Measurements from ENCODE around the gene PAX6.

PAX6 gene

GRCh38 chr11:31786996-31787685 lies 24.0 kb downstream of the PAX6 start:
- Histone ChIP-seq H3K27me3 (ENCODE audit: control insufficient read depth in 5 of 5, insufficient read depth in 4 of 5, low read length in 5 of 5) (peaks cover 0 to 2% (median 0%) of the 10 kb centered on the region in 5 donors), H3K4me3 (ENCODE audit: low read depth in 1 of 5, low read length in 5 of 5) (no peak overlapping the region), H3K36me3 (ENCODE audit: control insufficient read depth in 5 of 5, insufficient read depth in 5 of 5, low read length in 5 of 5) (peaks cover 0 to 3% (median 0%) of the 10 kb centered on the region in 5 donors), H3K4me1 (ENCODE audit: control insufficient read depth in 5 of 5, insufficient read depth in 5 of 5, low read length in 5 of 5) (no peaks in the 10 kb centered on the region), H3K27ac (ENCODE audit: low read depth, low read length) (no peak overlapping the region), H3K9me3 (ENCODE audit: control insufficient read depth in 5 of 5, low read length in 5 of 5) (no peaks in the 10 kb centered on the region), H3K9ac (ENCODE audit: low read length in 5 of 5) (no peak overlapping the region)

DNA sequence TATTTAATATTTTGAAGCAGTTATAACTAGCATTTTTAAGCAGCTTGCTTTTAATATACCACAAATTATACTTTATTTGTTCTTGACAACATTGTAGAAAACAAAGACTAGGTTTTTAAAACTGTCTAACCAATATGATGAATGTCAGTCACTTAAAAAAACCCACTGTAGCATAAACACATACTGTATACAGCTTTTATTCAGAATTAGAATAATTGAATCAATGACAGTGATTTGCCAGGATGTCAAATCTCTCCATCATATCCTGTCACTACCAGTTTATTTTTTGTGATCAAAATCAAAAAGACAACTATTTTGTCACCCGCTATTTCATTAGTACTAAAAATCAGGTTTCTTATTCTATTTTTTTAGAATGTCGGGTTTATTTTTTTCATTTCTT lies 26.5 kb downstream of the PAX6 start:
- H3K9me3 ChIP-seq (ENCODE audit: control insufficient read depth in 5 of 5, low read length in 5 of 5), result no peaks in the 10 kb centered on the region
- no peak overlapping the region for H3K9ac ChIP-seq (ENCODE audit: low read length in 5 of 5)
- H3K4me1 ChIP-seq (ENCODE audit: control insufficient read depth in 5 of 5, insufficient read depth in 5 of 5, low read length in 5 of 5), result peaks cover 0 to 6% (median 0%) of the 10 kb centered on the region in 5 donors
- H3K27ac ChIP-seq (ENCODE audit: low read depth, low read length), result no peak overlapping the region
- H3K4me3 ChIP-seq (ENCODE audit: low read depth in 1 of 5, low read length in 5 of 5), result no peak overlapping the region
- H3K36me3 ChIP-seq (ENCODE audit: control insufficient read depth in 5 of 5, insufficient read depth in 5 of 5, low read length in 5 of 5), result peaks cover 0 to 3% (median 0%) of the 10 kb centered on the region in 5 donors
- H3K27me3 ChIP-seq (ENCODE audit: control insufficient read depth in 5 of 5, insufficient read depth in 4 of 5, low read length in 5 of 5), result no peaks in the 10 kb centered on the region

- Histone ChIP-seq H3K9ac (ENCODE audit: low read length in 5 of 5) (no peak overlapping the region), H3K4me1 (ENCODE audit: control insufficient read depth in 5 of 5, insufficient read depth in 5 of 5, low read length in 5 of 5) (peaks cover 0 to 6% (median 0%) of the 10 kb centered on the region in 5 donors), H3K27ac (ENCODE audit: low read depth, low read length) (no peak overlapping the region), H3K9me3 (ENCODE audit: control insufficient read depth in 5 of 5, low read length in 5 of 5) (no peaks in the 10 kb centered on the region), H3K4me3 (ENCODE audit: low read depth in 1 of 5, low read length in 5 of 5) (no peak overlapping the region), H3K27me3 (ENCODE audit: control insufficient read depth in 5 of 5, insufficient read depth in 4 of 5, low read length in 5 of 5) (no peaks in the 10 kb centered on the region), H3K36me3 (ENCODE audit: control insufficient read depth in 5 of 5, insufficient read depth in 5 of 5, low read length in 5 of 5) (peaks cover 0 to 3% (median 0%) of the 10 kb centered on the region in 5 donors)
These were observed 27.9 kb downstream of the PAX6 start for GRCh38 chr11:31783252-31783651.

DNA sequence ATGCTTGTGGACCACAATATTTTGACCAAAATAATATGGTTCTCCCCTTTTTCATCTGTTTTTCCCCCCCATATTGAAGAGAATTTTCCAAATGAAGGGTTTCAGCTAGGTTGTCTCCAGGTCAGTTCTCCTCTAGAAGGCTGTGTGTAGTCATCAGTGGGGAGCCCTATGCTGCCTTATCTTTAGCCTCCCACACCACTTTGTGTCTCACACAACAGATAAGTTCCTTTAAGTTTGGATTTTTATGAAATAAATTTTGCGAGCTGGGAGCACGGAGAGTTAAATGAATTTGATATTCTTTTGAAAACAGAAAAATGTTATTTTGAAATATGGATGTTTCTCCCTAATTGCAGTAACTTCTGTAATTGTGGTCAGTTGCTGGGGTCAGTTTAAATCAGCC lies 28.9 kb downstream of the PAX6 start:
- H3K9ac ChIP-seq (ENCODE audit: low read length in 5 of 5), result no peak overlapping the region
- no peak overlapping the region for H3K27ac ChIP-seq (ENCODE audit: low read depth, low read length)
- H3K4me3 ChIP-seq (ENCODE audit: low read depth in 1 of 5, low read length in 5 of 5), result no peak overlapping the region
- no peaks in the 10 kb centered on the region for H3K27me3 ChIP-seq (ENCODE audit: control insufficient read depth in 5 of 5, insufficient read depth in 4 of 5, low read length in 5 of 5)
- H3K4me1 ChIP-seq (ENCODE audit: control insufficient read depth in 5 of 5, insufficient read depth in 5 of 5, low read length in 5 of 5), result peaks cover 0 to 6% (median 0%) of the 10 kb centered on the region in 5 donors
- H3K9me3 ChIP-seq (ENCODE audit: control insufficient read depth in 5 of 5, low read length in 5 of 5), result no peaks in the 10 kb centered on the region
- peaks cover 0 to 3% (median 0%) of the 10 kb centered on the region in 5 donors for H3K36me3 ChIP-seq (ENCODE audit: control insufficient read depth in 5 of 5, insufficient read depth in 5 of 5, low read length in 5 of 5)

GRCh38 chr11:31780480-31780971 lies 30.6 kb downstream of the PAX6 start:
- Histone ChIP-seq H3K9ac (ENCODE audit: low read length in 5 of 5) (no peak overlapping the region), H3K36me3 (ENCODE audit: control insufficient read depth in 5 of 5, insufficient read depth in 5 of 5, low read length in 5 of 5) (no peaks in the 10 kb centered on the region), H3K27ac (ENCODE audit: low read depth, low read length) (no peak overlapping the region), H3K4me3 (ENCODE audit: low read depth in 1 of 5, low read length in 5 of 5) (no peak overlapping the region), H3K4me1 (ENCODE audit: control insufficient read depth in 5 of 5, insufficient read depth in 5 of 5, low read length in 5 of 5) (peaks cover 0 to 12% (median 6%) of the 10 kb centered on the region in 5 donors), H3K9me3 (ENCODE audit: control insufficient read depth in 5 of 5, low read length in 5 of 5) (no peaks in the 10 kb centered on the region), H3K27me3 (ENCODE audit: control insufficient read depth in 5 of 5, insufficient read depth in 4 of 5, low read length in 5 of 5) (no peaks in the 10 kb centered on the region)

- peaks cover 0 to 12% (median 6%) of the 10 kb centered on the region in 5 donors for H3K4me1 ChIP-seq (ENCODE audit: control insufficient read depth in 5 of 5, insufficient read depth in 5 of 5, low read length in 5 of 5)
- no peaks in the 10 kb centered on the region for H3K27me3 ChIP-seq (ENCODE audit: control insufficient read depth in 5 of 5, insufficient read depth in 4 of 5, low read length in 5 of 5)
- no peak overlapping the region for H3K9ac ChIP-seq (ENCODE audit: low read length in 5 of 5)
- no peaks in the 10 kb centered on the region for H3K36me3 ChIP-seq (ENCODE audit: control insufficient read depth in 5 of 5, insufficient read depth in 5 of 5, low read length in 5 of 5)
- no peak overlapping the region for H3K4me3 ChIP-seq (ENCODE audit: low read depth in 1 of 5, low read length in 5 of 5)
- H3K9me3 ChIP-seq (ENCODE audit: control insufficient read depth in 5 of 5, low read length in 5 of 5), result no peaks in the 10 kb centered on the region
- H3K27ac ChIP-seq (ENCODE audit: low read depth, low read length), result no peak overlapping the region
These were observed 31.0 kb downstream of the PAX6 start for GRCh38 chr11:31780078-31780477.

GRCh38 chr11:31779374-31779791 lies 31.7 kb downstream of the PAX6 start:
- H3K4me3 ChIP-seq (ENCODE audit: low read depth in 1 of 5, low read length in 5 of 5), result no peak overlapping the region
- H3K9me3 ChIP-seq (ENCODE audit: control insufficient read depth in 5 of 5, low read length in 5 of 5), result no peaks in the 10 kb centered on the region
- H3K27me3 ChIP-seq (ENCODE audit: control insufficient read depth in 5 of 5, insufficient read depth in 4 of 5, low read length in 5 of 5), result no peaks in the 10 kb centered on the region
- H3K27ac ChIP-seq (ENCODE audit: low read depth, low read length), result no peak overlapping the region
- H3K9ac ChIP-seq (ENCODE audit: low read length in 5 of 5), result no peak overlapping the region
- peaks cover 0 to 12% (median 6%) of the 10 kb centered on the region in 5 donors for H3K4me1 ChIP-seq (ENCODE audit: control insufficient read depth in 5 of 5, insufficient read depth in 5 of 5, low read length in 5 of 5)
- no peaks in the 10 kb centered on the region for H3K36me3 ChIP-seq (ENCODE audit: control insufficient read depth in 5 of 5, insufficient read depth in 5 of 5, low read length in 5 of 5)

DNA sequence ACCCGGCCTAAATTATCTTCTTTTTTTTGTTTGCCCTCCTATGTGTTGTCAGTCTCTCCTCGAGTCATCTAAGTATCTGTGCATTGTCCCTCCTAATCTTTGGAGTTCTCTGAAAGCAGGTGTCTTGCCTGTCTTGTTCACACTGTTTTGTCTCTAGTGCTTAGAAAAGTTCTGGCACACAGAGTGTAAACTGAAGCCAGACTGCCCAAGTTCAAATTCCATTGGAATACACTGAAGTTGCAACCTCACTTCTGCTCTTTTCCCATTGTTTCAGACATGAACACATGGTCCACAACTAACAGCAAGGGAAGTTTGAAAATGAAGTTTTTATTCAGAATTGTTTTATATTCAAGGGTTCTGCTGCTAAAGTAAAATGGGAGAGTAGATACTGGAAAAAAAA lies 38.7 kb downstream of the PAX6 start:
- Histone ChIP-seq H3K27me3 (ENCODE audit: control insufficient read depth in 5 of 5, insufficient read depth in 4 of 5, low read length in 5 of 5) (no peaks in the 10 kb centered on the region), H3K9ac (ENCODE audit: low read length in 5 of 5) (no peak overlapping the region), H3K4me3 (ENCODE audit: low read depth in 1 of 5, low read length in 5 of 5) (no peak overlapping the region), H3K4me1 (ENCODE audit: control insufficient read depth in 5 of 5, insufficient read depth in 5 of 5, low read length in 5 of 5) (peaks cover 0 to 6% (median 4%) of the 10 kb centered on the region in 5 donors), H3K36me3 (ENCODE audit: control insufficient read depth in 5 of 5, insufficient read depth in 5 of 5, low read length in 5 of 5) (no peaks in the 10 kb centered on the region), H3K9me3 (ENCODE audit: control insufficient read depth in 5 of 5, low read length in 5 of 5) (no peaks in the 10 kb centered on the region), H3K27ac (ENCODE audit: low read depth, low read length) (no peak overlapping the region)

DNA sequence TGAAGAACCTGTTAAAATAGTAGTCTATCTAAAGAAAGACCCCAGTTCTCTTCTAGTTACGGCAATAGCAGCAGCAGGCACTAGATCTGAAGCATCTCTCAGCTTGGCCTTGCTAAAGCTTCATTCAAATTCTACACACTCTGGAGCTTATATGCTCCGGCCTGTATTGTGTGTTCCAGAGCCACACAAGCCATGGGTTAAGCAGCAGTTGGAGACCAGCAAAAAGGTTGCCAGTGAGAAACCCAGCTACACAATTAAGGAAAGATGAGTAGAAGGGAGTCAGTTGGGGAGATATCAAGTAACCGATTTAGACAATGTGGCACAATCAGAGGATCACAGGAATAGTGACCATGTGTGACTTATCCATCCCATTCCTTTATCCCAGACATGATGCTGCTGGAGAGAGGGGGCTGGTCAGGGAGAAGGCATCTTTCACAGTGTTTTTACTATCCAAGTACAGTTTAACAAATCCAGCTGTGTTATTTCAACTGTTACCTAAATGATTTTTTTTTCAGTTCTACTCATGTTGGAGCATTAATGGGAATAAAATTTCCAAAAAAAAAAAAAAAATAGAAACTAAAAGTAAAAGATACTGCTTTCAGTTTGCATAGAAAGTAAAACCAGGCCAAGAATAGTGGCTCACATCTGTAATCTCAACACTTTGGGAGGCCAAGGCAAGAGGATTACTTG lies 41.0 kb downstream of the PAX6 start:
- Histone ChIP-seq H3K27me3 (ENCODE audit: control insufficient read depth in 5 of 5, insufficient read depth in 4 of 5, low read length in 5 of 5) (no peaks in the 10 kb centered on the region), H3K27ac (ENCODE audit: low read depth, low read length) (no peak overlapping the region), H3K4me3 (ENCODE audit: low read depth in 1 of 5, low read length in 5 of 5) (no peak overlapping the region), H3K9me3 (ENCODE audit: control insufficient read depth in 5 of 5, low read length in 5 of 5) (no peaks in the 10 kb centered on the region), H3K9ac (ENCODE audit: low read length in 5 of 5) (no peak overlapping the region), H3K4me1 (ENCODE audit: control insufficient read depth in 5 of 5, insufficient read depth in 5 of 5, low read length in 5 of 5) (no peaks in the 10 kb centered on the region), H3K36me3 (ENCODE audit: control insufficient read depth in 5 of 5, insufficient read depth in 5 of 5, low read length in 5 of 5) (no peaks in the 10 kb centered on the region)
